Myocyte (in vitro differentiated cells): ENCODE measurements around the gene SLC25A26. TPM values are rescaled to one million over a fixed set of nuclear protein-coding genes. Genes with fewer than 3 reads are reported as not detected.
"Not testable (repeated sequence)": the region's sequence is repeated elsewhere in the genome, so short reads cannot be mapped to it uniquely, and the experiment has no call there.

Experiments
- DNase-seq: peaks from one replicate; pipeline ENCODE4 v3.0.0-alpha.2; 2012; ENCODE audit warnings: low read depth
- total RNA-seq: library from RNA; depleted of rRNA; stranded (reverse); fragments of >200 nt; gene quantifications from 2 replicates; pipeline ENCODE4 v1.2.3, GENCODE V29; 2014

Gene SLC25A26
- total RNA-seq, 1 donor from 2014 or later = 18.9 TPM

- DNase-seq = not testable (repeated sequence)
These were observed 5.3 kb downstream of the SLC25A26 start for GRCh38 chr3:66226093-66226492.

- DNase-seq = no peak
These were observed 6.2 kb downstream of the SLC25A26 start for GRCh38 chr3:66227051-66227450.

GRCh38 chr3:66227915-66228314 is 7.1 kb downstream of the SLC25A26 start:
- no peak for DNase-seq

GRCh38 chr3:66228707-66229106 is 7.9 kb downstream of the SLC25A26 start:
- DNase-seq = no peak

- no peak for DNase-seq
These were observed 9.1 kb downstream of the SLC25A26 start for GRCh38 chr3:66229931-66230330.

- no peak for DNase-seq
These were observed 12.2 kb downstream of the SLC25A26 start for GRCh38 chr3:66233033-66233432.

- DNase-seq = no peak
These were observed 15.5 kb downstream of the SLC25A26 start for GRCh38 chr3:66236281-66236680.

- no peak for DNase-seq
These were observed 16.8 kb downstream of the SLC25A26 start for GRCh38 chr3:66237552-66237951.

GRCh38 chr3:66239513-66240123 is 18.8 kb downstream of the SLC25A26 start:
- no peak for DNase-seq

- DNase-seq = no peak
These were observed 20.7 kb downstream of the SLC25A26 start for GRCh38 chr3:66241466-66241865.

GRCh38 chr3:66242788-66243464 is 22.1 kb downstream of the SLC25A26 start:
- no peak for DNase-seq

- DNase-seq = no peak
These were observed 27.8 kb downstream of the SLC25A26 start for GRCh38 chr3:66248641-66249040.

- peak; percentile 37 for DNase-seq
These were observed 33.2 kb downstream of the SLC25A26 start for GRCh38 chr3:66253790-66254620.

GRCh38 chr3:66255865-66256264 is 35.1 kb downstream of the SLC25A26 start:
- no peak for DNase-seq

- no peak for DNase-seq
These were observed 36.0 kb downstream of the SLC25A26 start for GRCh38 chr3:66256806-66257205.

- DNase-seq = no peak
These were observed 38.9 kb downstream of the SLC25A26 start for GRCh38 chr3:66259566-66260255.

- DNase-seq = no peak
These were observed 39.6 kb downstream of the SLC25A26 start for GRCh38 chr3:66260431-66260830.

- DNase-seq = no peak
These were observed 40.6 kb downstream of the SLC25A26 start for GRCh38 chr3:66261355-66261754.

- peak; percentile 22 for DNase-seq
These were observed 44.8 kb downstream of the SLC25A26 start for GRCh38 chr3:66265649-66266048.

GRCh38 chr3:66266551-66266950 is 45.8 kb downstream of the SLC25A26 start:
- DNase-seq = no peak

- no peak for DNase-seq
These were observed 46.2 kb downstream of the SLC25A26 start for GRCh38 chr3:66267031-66267430.

- DNase-seq = no peak
These were observed 47.1 kb downstream of the SLC25A26 start for GRCh38 chr3:66267906-66268305.
